OCI-LY7 (cell line): Measurements from ENCODE around the gene GIMAP2.

Experiments used
- CTCF ChIP-seq: fragments of 200-600 bp; sonication (generic); conservative IDR thresholded peaks from 2 replicates; pipeline ENCODE4 v1.5.1; 2014; ENCODE audit warnings: mild to moderate bottlenecking, antibody characterized with exemption, low read length, moderate library complexity, mixed read lengths
- EZH2phosphoT487 ChIP-seq: fragments of 200-600 bp; sonication (generic); IDR thresholded peaks from 2 replicates; pipeline ENCODE4 v1.6.1; 2018; ENCODE audit warnings: low read depth, borderline replicate concordance, mild to moderate bottlenecking, mixed run types, antibody characterized with exemption, low read length, moderate library complexity, mixed read lengths

- no peak for TF ChIP-seq CTCF
- no peak for TF ChIP-seq EZH2phosphoT487
Observed at GRCh38 chr7:150642926-150643325, 42.6 kb upstream of the GIMAP2 start.
